GM19467 (cell line): ENCODE measurements around the gene WBP1L.

Experiments used
- ATAC-seq: cut with Tn5 transposase; IDR thresholded peaks from one replicate; pipeline ENCODE4 v1.9.1; 2021; ENCODE audit warnings: mild to moderate bottlenecking, moderate library complexity; ENCODE audit not compliant: unreplicated experiment

Gene WBP1L

DNA sequence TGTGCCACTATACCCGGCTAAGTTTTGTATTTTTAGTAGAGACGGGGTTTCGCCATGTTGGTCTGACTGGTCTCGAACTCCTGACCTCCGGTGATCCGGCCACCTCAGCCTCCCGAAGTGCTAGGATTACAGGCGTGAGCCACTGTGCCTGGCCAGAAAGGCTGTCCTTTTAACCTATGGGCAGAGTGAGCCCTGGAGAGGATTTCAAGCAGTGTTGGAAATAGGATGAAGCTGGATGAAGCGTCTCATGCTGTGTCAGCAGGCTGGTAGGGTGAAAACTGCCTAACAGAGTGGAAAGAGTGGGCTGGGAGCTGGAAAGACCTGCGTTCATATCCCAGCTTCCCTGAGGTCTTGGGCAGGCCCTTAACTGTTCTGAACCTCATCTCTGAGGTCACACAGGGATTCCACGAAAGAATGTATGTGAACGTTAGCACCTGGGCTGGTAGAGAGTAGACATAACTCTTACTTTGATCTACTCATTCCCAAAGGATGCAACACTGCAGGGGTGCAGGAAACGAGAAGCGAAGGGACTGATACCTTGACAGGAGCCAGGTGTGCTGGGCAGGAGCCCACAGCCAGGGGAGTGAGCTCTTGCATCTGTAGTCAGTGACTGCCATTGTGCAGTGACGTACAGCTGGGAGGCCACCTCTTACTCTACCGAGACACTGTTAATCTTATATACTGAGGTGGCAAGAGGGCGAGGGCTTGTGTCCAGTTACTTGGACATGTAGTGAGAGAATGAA, 34.1 kb downstream of the WBP1L start:
- ATAC-seq, result no peak

DNA sequence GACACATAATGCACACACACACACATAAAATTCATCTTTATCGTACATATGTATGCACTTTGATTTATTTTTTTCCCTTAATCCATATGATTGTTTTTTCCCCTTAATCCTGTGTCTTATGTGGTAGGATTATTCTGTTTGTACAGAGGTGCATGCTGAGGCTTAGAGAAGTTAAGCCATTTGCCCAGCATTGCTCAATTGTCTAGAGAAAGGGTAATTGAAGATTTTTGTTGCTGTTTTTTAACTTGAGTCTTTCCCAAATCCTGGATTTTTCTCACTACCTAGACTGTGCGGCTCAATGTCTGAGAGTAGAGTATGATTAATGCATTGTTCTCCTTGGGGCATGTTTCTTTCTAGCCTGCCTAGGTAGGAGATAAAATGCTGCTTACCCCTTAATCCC, 35.0 kb downstream of the WBP1L start:
- ATAC-seq, result no peak

DNA sequence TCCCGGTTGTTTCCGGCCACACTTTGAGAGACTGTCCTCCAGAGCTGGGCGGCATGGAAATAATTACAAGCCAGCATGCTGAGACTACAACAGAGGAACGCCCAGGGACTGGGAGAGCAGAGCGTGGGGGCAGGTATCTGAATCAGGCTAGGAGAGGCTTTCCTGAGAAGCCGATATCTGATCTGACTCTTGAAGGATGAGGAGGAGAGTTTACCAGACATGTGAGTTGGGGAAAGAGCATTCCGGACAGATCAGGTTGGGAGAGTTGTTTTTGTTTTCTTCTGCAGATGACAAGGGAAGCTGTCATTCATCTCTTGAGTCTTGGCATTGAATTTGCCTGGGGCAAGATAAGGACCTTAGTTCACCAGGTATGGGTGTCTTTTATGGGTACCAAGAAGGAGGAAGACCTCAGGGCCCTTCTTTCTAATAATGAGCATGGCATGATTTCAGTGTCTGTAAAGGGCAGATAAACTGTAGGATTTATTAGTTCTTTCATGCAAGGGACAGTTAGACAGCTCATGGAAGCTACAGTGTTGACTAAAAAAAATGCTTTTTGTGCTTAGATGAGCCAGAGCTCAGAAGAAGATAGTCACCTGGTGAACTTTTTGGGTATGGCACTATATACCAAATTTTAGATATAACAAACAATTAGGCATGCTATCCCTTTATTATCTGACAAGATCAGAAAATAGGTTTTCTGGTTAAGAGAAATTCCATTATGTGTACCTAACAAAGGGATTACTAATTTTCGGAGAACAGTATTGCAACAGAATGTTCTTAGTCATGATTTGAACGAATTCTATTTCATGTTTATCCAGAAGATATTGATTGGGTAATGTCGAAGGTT, 36.2 kb downstream of the WBP1L start:
- ATAC-seq, result no peak

DNA sequence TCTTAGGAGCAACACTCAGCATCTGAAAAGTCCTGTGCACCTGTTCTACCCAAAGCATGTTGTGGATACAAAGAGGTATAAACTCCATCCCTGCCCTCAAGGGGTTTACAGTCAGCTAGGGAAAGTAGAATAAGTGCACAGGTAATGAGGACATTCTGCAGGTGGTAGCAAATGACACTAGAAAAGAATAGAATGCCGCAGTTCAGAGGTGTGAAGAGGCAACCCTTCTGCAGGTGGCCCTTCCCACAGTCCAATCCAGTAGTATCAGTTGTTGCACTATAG, 36.7 kb downstream of the WBP1L start:
- no peak for ATAC-seq

DNA sequence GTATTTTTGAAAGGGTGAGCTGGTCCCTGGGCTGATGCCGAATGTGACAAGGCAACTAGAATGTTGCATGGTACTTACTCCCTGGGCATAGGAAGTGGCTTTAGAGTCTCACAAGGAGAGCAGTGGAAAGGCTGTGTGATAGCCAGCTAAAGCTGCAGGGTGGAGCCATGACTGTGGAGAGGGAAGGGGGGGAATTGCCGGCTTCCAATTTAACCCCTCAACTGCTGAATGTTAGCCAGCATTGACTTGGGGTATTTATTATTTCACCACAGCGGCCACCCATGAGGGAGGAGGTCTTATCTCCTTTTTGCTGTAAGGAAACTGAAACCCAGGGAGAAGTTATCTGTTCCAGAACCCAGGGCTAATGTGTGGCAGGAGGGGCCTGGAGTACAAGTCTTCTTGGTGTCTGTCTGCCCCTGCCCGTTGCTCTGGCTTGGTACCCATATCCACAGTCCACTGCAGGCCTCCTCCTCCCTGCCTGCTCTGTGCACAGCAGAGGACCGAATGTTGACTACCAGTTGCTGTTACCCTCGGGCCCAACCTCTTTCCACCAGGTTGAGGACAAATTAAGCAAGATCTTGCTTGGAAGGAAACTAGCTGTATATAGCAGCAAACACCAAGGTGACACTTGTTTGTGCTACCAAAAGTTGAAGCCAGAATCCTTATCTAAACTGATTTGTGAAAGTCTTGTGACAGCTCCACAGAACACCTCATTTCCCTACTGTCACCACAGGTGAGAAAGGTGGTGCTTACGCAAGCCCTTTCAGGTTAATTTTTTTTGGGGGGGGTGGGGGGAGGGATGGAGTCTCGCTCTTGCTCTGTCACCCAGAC, 37.6 kb downstream of the WBP1L start:
- no peak for ATAC-seq

DNA sequence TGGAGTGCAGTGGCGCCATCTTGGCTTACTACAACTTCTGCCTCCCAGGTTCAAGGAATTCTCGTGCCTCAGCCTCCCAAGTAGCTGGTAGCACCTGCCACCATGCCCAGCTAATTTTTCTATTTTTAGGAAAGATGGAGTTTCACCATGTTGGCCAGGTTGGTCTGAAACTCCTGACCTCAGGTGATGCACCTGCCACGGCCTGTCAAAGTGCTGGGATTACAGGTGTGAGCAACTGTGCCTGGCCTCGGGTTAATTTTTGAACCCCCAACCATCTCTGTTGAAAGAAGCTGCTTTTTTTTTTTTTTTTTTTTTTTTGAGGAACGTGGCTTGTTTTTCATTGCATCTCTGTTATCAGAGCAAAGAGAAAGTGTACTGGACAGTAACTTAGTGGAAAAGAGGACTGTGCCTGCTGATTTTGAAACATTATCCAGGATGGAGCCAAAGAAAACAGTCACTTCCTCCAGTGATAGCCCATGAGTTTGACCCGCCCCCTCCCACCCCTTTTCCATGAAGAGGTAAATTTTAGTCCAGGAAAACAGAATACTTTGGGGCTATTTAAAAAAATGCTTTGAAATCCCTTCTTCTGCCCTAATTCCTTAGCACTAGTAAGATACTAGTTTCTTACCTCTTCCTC, 38.3 kb downstream of the WBP1L start:
- no peak for ATAC-seq

DNA sequence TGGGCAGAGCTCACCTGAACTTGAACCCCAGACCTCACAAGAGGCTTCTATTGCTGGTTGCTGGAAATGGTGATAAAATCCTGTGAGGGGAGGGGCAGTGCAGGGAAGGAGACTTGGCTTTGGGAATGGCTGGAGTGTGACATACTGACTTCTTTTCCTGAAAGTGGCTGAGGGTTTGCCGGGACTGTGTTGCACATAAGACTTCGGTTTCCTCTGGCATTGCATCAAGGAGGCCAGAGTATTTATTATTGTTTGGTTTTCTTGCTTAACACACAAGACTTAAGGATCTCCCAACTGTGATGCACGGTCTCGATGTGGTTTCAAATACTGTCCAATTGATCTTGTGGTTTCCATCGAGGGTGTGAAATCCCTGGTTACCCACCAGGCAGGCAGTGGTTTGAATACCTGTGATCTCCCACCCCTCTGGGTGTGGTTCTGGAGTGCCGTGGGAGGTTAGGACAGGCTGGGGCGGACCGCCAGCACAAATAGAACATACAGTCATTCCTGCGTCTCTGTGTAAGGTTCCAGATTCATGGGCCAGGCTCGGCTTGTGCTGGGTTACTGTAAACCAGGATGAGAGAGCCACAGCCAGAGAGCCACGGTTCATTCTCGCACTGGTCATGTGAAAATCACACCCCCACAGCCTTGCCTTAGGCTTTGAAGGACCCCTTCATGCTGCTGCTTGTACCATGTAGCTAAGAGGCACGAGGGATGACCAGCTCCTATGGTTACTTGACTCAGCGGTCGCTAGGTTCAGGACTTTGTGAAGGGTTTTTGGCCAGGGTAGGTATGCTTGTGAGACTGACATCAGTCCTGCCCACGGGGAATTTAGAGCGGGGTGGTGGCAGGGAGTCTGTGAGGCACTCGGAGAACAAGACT, 39.2 kb downstream of the WBP1L start:
- ATAC-seq, result no peak

DNA sequence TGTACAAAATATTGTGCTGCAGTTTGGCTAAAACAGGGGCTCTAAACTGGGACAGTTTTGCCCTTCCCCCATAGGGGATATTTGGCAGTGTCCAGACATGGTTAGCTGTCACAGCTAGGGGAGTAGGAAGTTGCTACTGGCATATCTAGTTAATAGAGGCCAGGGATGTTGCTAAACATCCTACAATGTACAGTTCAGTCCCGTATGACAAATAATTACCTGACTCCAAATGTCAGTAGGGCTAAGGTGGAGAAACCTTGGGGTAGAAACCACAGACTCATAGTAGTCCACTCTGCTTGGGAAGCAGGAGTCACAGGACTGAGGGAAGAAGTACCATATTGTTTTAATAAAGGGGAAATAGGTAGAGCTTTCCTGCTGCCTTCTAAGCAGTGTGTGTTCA, 39.8 kb downstream of the WBP1L start:
- ATAC-seq, result no peak

DNA sequence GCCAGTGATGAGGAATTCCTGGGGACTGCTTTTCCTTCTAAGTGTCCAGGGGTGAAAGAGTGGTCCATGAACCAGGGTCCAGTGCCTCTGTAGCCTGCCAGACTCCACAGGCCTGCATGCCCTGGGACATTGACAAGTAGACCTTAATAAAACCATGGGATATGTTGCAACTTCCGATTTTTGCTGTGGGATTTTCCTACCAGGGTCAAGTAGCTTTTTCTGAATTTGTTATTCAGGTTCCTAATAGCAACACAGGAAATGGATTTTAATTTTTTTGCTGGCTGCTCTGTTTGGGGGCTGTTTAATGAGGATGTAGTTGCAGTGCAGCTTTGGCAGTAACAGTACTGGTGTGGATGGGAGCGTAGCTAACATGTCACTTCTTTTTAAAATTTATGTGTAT, 42.1 kb downstream of the WBP1L start:
- ATAC-seq, result no peak

DNA sequence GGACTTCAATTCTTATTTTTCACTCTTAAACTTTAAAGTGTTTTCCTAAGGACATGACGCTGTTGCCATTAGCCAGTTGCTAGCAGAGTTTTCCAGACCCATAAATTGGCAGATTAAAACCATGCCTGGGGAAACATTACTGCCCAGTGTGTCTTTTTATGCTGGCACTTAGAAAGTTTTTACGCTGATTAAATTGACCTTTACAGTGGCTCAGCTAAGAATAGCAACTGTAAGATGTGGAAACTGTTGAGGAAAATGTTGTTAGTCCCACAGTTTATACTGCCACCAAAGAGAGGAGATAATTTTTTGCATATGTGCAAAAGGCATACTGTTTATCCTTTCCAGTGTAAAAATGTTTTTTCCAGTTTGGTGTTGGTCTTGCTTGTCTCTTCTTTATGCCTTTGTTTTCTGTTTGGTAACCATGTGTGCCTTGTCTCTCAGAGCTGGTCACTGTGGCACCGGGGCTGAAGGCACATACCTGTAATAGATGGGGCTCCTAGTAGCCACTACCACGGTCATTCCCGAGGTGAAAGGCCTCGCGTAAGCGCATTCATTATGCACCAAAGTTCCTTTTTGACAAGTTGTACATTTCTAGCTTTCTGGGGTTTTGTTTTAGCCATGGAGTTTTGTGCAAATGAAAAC, 48.1 kb downstream of the WBP1L start:
- ATAC-seq, result no peak

DNA sequence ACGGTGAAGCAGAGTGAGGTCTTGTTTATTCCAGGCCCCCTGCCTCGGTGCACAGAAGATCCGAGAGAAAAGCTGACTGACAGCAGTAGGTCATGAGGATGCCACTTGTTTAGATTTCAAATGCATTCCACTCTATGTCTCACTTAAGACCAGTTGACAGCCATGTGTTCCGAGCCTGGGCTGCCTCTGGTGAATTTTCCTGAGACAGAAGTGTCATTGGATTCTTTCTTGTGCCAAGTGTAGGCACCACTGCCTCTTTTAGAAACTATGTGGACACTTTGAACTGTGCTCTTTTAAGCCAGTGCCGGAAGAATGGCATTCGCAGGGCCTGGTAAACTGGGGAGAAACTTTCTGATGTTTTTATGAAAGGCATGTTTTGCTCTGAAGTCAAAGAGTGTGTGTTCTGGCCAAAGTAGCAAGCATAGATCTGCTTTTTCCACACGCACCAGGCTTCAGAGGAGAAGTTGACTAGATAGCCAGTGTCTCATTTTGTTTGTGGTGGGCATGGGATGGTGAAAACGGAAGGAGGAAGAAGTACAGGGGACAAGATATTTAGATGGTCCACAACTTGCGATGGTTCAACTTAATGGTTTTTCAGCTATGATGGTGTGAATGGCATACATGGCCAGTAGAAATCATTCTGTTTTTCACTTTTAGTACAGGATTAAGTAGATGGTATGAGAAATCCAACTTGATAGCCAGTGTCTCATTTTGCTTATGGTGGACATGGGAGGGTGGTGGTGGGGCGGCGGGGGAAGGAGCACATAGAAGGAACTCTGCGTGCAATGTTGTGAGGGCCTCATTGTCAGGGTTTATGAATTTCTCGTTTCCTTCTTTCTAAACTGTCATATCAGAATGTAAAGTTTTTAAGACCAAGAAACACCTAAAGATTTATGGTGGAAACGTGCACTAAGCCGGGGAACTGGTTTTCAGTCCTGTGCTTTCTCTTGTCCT, 52.0 kb downstream of the WBP1L start:
- no peak for ATAC-seq

DNA sequence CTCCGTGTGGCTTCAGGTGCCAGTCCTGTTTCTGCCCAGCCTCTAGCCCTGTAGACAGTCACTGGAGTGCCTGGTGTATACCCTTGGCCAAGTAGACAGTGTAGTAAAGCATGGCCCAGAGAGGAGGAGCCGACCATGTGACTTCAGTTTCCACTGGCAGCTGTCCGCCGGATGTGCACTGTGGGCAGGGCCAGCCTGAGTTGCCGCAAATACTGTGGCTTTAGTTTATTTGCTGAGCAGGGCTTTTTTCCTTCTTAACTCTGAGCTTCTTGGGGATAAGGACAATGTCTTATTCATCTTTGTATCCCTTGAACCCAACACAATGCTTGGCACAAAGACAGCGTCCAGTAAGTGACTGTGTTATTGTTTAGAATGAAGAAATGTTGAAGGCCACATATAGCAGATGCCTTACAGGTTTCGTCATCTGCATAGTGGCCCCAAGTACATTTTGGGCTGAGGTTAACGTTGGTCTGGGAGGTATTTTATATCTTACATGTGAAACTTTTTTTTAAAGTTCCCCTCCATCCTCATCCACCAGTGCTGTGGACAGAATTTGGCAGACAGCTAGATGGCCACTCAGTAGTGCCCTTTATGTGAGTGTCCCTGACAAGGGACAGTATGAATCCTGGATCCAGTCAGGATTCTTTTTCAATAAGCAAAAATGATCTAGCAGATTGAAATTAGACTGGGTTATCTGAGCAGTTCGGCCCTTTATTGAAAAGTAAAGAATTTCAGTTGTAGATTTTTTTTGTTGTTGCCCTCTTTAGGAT, 52.8 kb downstream of the WBP1L start:
- ATAC-seq, result peak; percentile 89

DNA sequence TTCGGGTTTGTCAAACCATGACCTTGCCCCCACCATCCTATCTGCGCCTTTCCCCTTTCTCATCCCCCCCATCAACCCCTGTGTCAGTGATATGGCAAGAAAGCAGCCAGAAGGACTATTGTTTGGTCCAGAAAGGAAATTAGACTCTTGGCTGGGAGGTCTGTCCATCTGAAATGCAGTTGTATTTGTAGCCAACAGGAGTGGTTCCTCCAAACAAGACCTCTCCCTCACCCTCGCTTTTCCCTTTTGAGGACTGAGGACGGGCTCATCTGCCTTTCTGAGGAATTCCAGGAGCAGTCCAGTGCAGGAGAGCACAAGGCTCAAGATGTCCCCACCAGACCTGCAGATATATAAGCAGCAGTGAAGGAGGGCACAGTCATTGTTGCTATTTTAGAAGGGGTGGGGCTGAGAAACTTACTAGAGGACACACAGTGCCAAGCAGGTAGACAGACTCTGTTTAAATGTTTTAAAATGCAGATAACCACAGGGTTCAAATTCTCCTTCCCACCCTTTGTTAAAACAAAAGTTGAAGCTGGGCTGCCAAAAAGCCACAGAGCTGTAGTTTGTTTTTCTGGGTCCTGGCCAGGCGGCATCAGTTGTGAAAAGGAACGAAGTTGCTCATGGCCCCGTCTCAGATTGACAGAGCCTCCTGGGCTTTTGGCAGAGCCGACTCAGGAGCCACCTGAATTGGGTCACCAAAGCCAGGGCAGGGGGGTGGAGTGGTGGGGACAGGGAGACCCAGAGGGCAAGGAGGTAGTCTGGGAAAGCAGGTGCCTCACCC, 56.1 kb downstream of the WBP1L start:
- ATAC-seq, result no peak

DNA sequence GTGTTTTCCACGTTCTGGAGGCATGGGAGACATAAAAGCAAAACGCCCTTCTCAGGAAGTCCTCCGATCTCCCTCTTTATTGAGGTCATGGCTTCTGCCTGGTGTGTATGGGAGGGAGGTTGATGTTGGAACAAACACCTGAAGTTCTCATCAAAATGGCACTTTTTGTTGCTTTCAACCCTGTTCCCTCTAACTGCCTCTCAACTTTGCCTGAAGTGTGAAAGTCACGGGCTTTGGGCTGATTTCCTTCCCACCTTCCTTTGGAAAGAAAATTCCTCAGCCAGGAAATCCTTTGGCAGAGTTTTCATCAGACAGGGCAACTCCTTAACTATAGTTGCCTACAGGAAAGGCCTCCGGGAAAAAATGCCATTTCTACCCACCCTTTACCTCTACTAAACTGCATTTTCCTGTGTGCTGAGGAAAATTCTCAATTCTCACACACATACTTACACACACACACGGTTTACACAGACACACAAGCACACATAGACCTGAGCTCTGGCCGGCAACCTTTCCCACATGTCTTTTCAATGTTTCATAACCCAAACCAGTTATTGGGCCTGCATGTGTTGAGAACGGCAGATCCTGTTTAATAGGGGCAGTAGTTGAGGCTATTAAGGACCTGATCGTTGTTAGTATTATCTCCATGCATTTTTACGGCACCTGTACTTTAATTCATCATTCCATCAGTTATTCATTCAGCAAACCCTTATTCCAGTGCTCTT, 57.0 kb downstream of the WBP1L start:
- ATAC-seq, result no peak

DNA sequence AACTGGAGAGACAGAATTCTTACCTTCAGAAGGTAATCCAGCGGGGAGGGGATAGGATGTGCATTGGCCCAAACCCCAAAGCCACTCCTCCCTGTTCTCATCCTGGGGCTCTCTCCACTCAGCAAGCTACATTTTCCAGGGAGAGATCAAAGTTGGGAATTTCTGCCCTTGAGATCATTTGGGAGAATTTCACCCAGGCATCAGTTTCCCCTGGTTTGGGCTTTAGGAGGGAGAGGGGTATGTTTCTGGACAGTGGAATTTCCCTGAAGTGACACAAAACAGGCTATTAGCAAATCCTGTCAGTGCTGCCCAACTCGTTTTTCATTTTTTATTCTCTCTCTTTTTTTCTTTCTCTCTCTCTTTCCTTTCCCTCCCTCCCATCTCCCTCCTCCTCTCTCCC, 57.7 kb downstream of the WBP1L start:
- ATAC-seq, result no peak

DNA sequence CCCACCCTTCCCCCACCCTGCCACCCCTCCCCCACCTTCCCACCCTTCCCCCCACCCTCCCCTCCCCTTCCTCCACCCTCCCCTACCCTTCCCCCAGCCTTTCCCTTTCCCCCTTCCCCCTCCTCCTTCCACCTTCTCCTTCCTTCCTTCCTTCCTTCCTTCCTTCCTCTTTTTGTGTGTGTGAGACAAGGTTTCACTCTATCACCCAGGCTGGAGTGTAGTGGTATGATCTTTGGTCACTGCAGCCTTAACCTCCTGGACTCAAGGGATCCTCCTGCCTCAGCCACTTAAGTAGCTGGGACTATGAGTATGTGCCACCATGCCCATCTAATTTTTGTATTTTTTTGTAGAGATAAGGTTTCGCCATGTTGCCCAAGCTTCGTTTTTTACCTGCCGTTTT, 58.2 kb downstream of the WBP1L start:
- ATAC-seq, result no peak
